Activated CD8-positive, alpha-beta T cell treated with anti-CD3 and anti-CD28 coated beads for 36 hours (primary cell): ENCODE data around the gene EDAR. TPM values are rescaled to one million over a fixed set of nuclear protein-coding genes. Genes with fewer than 3 reads are reported as not detected.
A peak's percentile ranks its signal among the peaks of the same experiment; 100 is the strongest.

ENCODE experiments used
- ATAC-seq: fragments of 200-7000 bp; cut with Tn5 transposase; one replicate; pipeline ENCODE4 v1.10.0; 2021; ENCODE audit warnings: mild to moderate bottlenecking, moderate library complexity
- CTCF ChIA-PET: fragments of 350-600 bp; sonication (Branson Sonifier 250); formaldehyde crosslinking; loops from one replicate; lab custom pipeline; 2021; ENCODE audit warnings: antibody characterized with exemption; lab: Charles Lee
- POLR2A ChIA-PET: fragments of 350-600 bp; sonication (Branson Sonifier 250); formaldehyde crosslinking; loops from one replicate; lab custom pipeline; 2021; ENCODE audit warnings: antibody characterized with exemption; lab: Charles Lee
- DNase-seq: peaks from one replicate; pipeline ENCODE4 v3.0.0-alpha.2; 2020
- H3K27ac Mint-ChIP-seq: one replicate; pipeline ENCODE4 v1.8.0; 2021; ENCODE audit warnings: mild to moderate bottlenecking, mixed read lengths
- H3K27me3 Mint-ChIP-seq: one replicate; pipeline ENCODE4 v1.8.0; 2021; ENCODE audit warnings: mixed read lengths
- H3K36me3 Mint-ChIP-seq: one replicate; pipeline ENCODE4 v1.8.0; 2021; ENCODE audit warnings: low read depth, mixed read lengths
- H3K4me1 Mint-ChIP-seq: one replicate; pipeline ENCODE4 v1.8.0; 2021; ENCODE audit warnings: low read depth, mixed read lengths
- H3K4me3 Mint-ChIP-seq: one replicate; pipeline ENCODE4 v1.8.0; 2021; ENCODE audit warnings: mild to moderate bottlenecking, moderate library complexity, mixed read lengths
- H3K9me3 Mint-ChIP-seq: one replicate; pipeline ENCODE4 v1.8.0; 2021; ENCODE audit warnings: mixed read lengths
- CTCF ChIP-seq: fragments of 200-600 bp; IDR thresholded peaks from one replicate; pipeline ENCODE4 v1.8.0; 2022; ENCODE audit warnings: antibody characterized with exemption, mild to moderate bottlenecking
- intact Hi-C: fragments of 100-400 bp; cut with micrococcal nuclease; formaldehyde crosslinking; loops from one replicate; pipeline ENCODE4 v1.10.0; 2022
- total RNA-seq, 2 experiments: library from RNA; stranded (reverse); gene quantifications; one replicate each; pipeline ENCODE4 v1.2.3, GENCODE V29; 2021

EDAR gene
- total RNA-seq, 2 experiments from 2014 or later, result 0.09 to 0.11 TPM

- CTCF ChIA-PET, result interaction anchor here (1.3 to 1.8 kb wide), 4 partner anchors 17 to 44 kb away, joined by 4 to 7 read pairs (median 4); partner anchors contain the start of gene EDAR
- no peak for ATAC-seq
- H3K4me1 Mint-ChIP-seq, result no peaks in the 10 kb centered on the region
- intact Hi-C loops, result no loop called here
- H3K27ac Mint-ChIP-seq, result no peak overlapping the region
- H3K9me3 Mint-ChIP-seq, result peaks cover 25% of the 10 kb centered on the region
- no peaks in the 10 kb centered on the region for H3K27me3 Mint-ChIP-seq
- POLR2A ChIA-PET, result interaction anchor here (1.0 kb wide), 1 partner anchor 32 kb away, joined by 3 read pairs; no protein-coding TSS in a partner anchor
- TF ChIP-seq CTCF, result no peak
- H3K4me3 Mint-ChIP-seq, result no peak overlapping the region
- no peak for DNase-seq
- H3K36me3 Mint-ChIP-seq, result peaks cover 14% of the 10 kb centered on the region
These were observed 43.1 kb downstream of the EDAR start for GRCh38 chr2:108945969-108946368.

GRCh38 chr2:108944601-108945331 lies 44.3 kb downstream of the EDAR start:
- TF ChIP-seq CTCF, result no peak
- POLR2A ChIA-PET, result interaction anchor here (0.7 to 1.0 kb wide), 2 partner anchors 33 to 88 kb away, joined by 3 read pairs; no protein-coding TSS in a partner anchor
- ATAC-seq, result peak; percentile 47
- DNase-seq, result no peak
- H3K36me3 Mint-ChIP-seq, result peaks cover 14% of the 10 kb centered on the region
- H3K27me3 Mint-ChIP-seq, result no peaks in the 10 kb centered on the region
- no peaks in the 10 kb centered on the region for H3K4me1 Mint-ChIP-seq
- CTCF ChIA-PET, result interaction anchor here (1.4 to 1.8 kb wide), 3 partner anchors 16 to 45 kb away, joined by 4 to 7 read pairs (median 4); partner anchors contain the start of gene EDAR
- intact Hi-C loops, result no loop called here
- H3K9me3 Mint-ChIP-seq, result peaks cover 25% of the 10 kb centered on the region
- no peak overlapping the region for H3K4me3 Mint-ChIP-seq
- H3K27ac Mint-ChIP-seq, result no peak overlapping the region

GRCh38 chr2:108943751-108944150 lies 45.3 kb downstream of the EDAR start:
- TF ChIP-seq CTCF, result no peak
- DNase-seq (no peak), ATAC-seq (no peak)
- Mint-ChIP-seq H3K27ac (no peak overlapping the region), H3K4me3 (no peak overlapping the region), H3K9me3 (peaks cover 25% of the 10 kb centered on the region), H3K36me3 (peaks cover 14% of the 10 kb centered on the region), H3K27me3 (no peaks in the 10 kb centered on the region), H3K4me1 (no peaks in the 10 kb centered on the region)
- intact Hi-C loops, result no loop called here
- POLR2A ChIA-PET, result no interaction called here
- CTCF ChIA-PET, result no interaction called here

DNA sequence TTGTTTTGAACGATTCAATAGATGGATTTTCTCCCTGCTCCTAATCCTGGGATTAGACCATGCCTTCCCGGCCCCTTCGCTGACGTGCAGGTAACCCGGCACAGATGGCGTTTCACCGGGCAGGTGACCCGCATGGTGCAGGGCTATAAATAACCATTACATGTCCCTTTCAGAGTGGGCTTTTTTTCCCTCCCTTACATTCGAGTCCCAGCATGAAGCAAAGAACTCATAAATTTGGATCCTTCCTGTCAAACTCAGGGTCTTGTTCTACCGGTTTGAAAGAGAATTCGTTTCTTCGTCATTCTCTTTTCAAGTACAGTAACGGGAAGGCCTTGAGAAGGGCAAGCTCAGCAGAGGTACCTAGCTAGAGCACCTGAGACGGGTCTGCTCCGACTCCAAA lies 46.1 kb downstream of the EDAR start:
- H3K27ac Mint-ChIP-seq, result no peak overlapping the region
- CTCF ChIA-PET, result no interaction called here
- H3K4me1 Mint-ChIP-seq, result peaks cover 6% of the 10 kb centered on the region
- TF ChIP-seq CTCF, result no peak
- H3K27me3 Mint-ChIP-seq, result no peaks in the 10 kb centered on the region
- no peak overlapping the region for H3K4me3 Mint-ChIP-seq
- peaks cover 18% of the 10 kb centered on the region for H3K9me3 Mint-ChIP-seq
- peaks cover 8% of the 10 kb centered on the region for H3K36me3 Mint-ChIP-seq
- DNase-seq (no peak), ATAC-seq (no peak)
- intact Hi-C loops, result no loop called here
- POLR2A ChIA-PET, result no interaction called here

- CTCF ChIA-PET, result no interaction called here
These were observed 46.7 kb downstream of the EDAR start for GRCh38 chr2:108942231-108942825.

More at GRCh38 chr2:108942231-108942825, 46.7 kb downstream of the EDAR start:
- Mint-ChIP-seq H3K4me3 (no peak overlapping the region), H3K27ac (no peak overlapping the region), H3K27me3 (no peaks in the 10 kb centered on the region), H3K4me1 (peaks cover 10% of the 10 kb centered on the region), H3K9me3 (peaks cover 15% of the 10 kb centered on the region), H3K36me3 (peaks cover 8% of the 10 kb centered on the region)
- ATAC-seq (no peak), DNase-seq (no peak)
- POLR2A ChIA-PET, result no interaction called here
- intact Hi-C loops, result no loop called here
- TF ChIP-seq CTCF, result no peak
